IPS-NIHi11 (cell line): Measurements from ENCODE around the gene TIMM50.
A peak's percentile ranks its signal among the peaks of the same experiment; 100 is the strongest.

Experiments
- DNase-seq: peaks from one replicate; pipeline ENCODE4 v3.0.0; 2012; ENCODE audit warnings: mixed read lengths, low spot score

Gene TIMM50

DNA sequence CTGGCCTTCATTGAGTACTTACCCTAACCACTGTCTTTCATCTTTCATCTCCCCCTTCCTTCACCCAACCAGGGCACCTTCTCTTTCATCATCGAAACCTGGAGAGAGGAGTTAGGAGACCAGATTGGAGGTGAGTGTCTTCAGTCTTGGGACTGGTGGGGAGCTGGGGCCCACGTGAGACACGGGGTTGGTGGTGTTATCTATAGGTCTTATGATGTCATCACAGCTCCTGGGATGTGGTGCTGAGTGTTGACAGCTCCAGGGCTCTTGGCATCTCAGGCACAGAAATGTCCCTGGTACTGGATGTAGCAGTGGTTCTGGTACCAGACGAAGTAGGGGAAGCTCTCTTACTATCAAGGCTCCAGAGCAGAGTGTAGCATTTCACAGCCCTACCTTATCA lies 19.9 kb downstream of the TIMM50 start:
- DNase-seq = no peak

DNA sequence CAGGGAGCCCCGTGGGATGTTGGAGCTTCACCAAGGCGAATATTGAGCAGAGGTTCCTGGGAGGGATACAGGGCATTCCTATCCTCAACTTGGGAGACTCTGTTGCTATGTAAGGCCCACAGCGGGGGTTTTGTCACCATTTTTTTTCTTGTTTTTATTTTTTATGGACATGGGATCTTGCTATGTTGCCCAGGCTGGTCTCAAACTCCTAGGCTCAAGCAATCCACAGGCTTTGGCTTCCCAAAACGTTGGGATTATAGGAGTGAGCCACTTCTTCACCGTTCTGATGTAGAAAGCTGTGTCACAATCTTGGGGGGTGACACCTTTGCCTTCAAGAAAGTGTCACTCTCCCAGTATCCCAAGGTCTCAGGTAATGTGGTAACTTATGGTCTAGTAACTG lies 20.7 kb downstream of the TIMM50 start:
- DNase-seq = no peak

DNA sequence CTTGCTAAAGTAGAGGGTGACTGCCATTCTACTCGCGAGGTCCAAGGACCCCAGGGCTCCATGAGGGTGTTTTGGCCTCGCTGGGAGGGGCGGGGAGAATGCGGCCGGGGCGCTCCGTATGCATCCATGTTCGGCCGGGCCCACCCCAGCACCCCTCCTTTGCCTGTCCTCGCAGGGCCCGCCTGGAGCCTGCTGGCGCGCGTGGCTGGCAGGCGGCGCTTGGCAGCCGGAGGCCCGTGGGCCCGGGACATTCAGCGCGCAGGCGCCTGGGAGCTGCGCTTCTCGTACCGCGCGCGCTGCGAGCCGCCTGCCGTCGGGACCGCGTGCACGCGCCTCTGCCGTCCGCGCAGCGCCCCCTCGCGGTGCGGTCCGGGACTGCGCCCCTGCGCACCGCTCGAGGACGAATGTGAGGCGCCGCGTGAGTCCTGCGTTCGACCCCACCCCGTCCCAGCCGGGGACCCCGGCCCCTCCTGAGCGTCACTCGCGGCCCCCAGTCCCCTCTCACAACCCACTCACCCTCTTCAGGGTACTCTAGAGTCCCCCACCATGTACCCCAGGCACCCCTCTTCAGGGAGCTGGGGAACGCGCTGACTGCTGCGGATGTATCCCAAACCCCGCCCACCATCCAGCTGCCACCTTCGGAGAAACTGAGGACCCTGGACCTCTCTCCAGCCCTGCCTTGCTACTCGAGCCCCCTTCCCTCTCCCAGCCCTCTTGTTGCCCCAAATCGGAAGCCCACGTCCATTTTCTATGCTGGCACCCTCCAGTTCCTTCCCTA lies 22.2 kb downstream of the TIMM50 start:
- peak; percentile 95 for DNase-seq

DNA sequence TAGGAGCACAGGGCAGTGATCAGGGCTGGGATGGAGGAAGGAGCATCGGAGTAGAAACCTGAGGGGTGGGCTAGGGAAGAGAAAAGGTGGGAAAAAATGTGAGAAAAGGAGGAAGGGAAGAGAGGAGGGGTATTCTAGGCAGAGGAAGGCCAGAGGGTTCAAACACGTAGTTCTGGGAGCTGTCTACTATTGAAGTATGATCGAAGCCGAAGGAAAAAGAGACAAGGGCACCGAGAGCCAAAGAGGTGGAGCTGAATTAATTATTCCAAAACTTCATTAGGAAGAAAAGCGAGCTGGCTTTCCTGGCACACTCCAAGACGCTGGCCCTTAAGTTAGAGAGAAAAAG lies 25.9 kb downstream of the TIMM50 start:
- no peak for DNase-seq

DNA sequence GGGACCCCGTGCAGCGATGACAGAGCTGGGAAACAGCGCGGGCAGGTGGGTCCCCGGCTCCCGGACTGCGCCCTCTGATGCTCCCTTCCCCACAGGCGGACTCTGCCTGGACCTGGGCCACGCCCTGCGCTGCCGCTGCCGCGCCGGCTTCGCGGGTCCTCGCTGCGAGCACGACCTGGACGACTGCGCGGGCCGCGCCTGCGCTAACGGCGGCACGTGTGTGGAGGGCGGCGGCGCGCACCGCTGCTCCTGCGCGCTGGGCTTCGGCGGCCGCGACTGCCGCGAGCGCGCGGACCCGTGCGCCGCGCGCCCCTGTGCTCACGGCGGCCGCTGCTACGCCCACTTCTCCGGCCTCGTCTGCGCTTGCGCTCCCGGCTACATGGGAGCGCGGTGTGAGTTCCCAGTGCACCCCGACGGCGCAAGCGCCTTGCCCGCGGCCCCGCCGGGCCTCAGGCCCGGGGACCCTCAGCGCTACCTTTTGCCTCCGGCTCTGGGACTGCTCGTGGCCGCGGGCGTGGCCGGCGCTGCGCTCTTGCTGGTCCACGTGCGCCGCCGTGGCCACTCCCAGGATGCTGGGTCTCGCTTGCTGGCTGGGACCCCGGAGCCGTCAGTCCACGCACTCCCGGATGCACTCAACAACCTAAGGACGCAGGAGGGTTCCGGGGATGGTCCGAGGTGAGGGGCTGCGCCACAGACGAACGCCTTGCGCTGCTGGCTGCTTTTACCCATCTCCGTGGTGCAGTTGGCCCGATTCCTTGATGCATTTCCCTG lies 26.5 kb downstream of the TIMM50 start:
- DNase-seq = peak; percentile 94

GRCh38 chr19:39507715-39508364 lies 27.2 kb downstream of the TIMM50 start:
- DNase-seq = no peak

GRCh38 chr19:39508629-39509028 lies 28.0 kb downstream of the TIMM50 start:
- DNase-seq = no peak

- no peak for DNase-seq
Measured at GRCh38 chr19:39509233-39509632, 28.6 kb downstream of the TIMM50 start.

- no peak for DNase-seq
Measured at GRCh38 chr19:39512988-39513387, 32.4 kb downstream of the TIMM50 start.

GRCh38 chr19:39514840-39515550 lies 34.4 kb downstream of the TIMM50 start, which contains the start of gene SELENOV:
Gene SELENOV (plus strand): TSS chr19:39515139. CDS start chr19:39515213, 74 bp downstream.
- peak; percentile 80 for DNase-seq

- peak; percentile 68 for DNase-seq
Measured at GRCh38 chr19:39515551-39516191, 35.0 kb downstream of the TIMM50 start.

GRCh38 chr19:39516270-39516669 lies 35.6 kb downstream of the TIMM50 start:
- DNase-seq = no peak

GRCh38 chr19:39517432-39517831 lies 36.8 kb downstream of the TIMM50 start:
- DNase-seq = no peak

GRCh38 chr19:39518458-39518857 lies 37.8 kb downstream of the TIMM50 start:
- DNase-seq = no peak

GRCh38 chr19:39518975-39519374 lies 38.3 kb downstream of the TIMM50 start:
- DNase-seq = no peak

GRCh38 chr19:39520541-39521484 lies 40.2 kb downstream of the TIMM50 start:
- no peak for DNase-seq

DNA sequence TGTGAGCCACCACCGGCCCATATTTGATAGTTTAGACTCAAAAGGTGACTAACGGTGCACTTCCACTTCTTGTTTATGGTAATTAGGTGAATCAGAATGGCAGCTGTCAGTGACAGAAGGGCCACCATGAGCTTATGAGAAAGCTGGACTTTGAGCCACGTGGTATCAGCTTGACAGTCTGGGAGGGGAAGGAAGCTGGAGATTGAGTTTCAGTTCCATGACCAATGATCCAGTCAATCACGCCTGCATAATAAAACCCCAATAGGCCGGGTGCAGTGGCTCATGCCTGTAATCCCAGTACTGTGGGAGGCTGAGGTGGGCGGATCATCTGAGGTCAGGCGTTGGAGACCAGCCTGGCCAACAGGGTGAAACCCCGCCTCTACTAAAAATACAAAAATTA lies 43.9 kb downstream of the TIMM50 start:
- no peak for DNase-seq

GRCh38 chr19:39525205-39525604 lies 44.6 kb downstream of the TIMM50 start:
- no peak for DNase-seq

DNA sequence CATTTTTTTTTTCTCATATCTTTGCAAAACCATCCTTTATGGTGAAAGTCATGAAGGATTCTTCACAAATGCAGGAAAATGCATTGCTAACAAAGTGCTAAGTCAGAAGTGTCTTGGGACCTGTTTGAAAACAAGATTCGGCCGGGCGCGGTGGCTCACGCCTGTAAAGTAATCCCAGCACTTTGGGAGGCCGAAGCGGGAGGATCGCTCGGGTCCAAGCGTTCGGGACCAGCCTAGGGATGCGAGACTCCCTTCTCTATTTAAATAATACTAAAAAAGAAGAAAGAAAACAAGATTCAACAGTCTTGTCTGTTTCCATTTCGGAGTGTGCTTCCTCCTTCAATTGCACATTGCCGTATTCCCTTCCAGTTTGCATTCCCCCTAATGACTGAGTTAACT lies 51.2 kb downstream of the TIMM50 start:
- no peak for DNase-seq

DNA sequence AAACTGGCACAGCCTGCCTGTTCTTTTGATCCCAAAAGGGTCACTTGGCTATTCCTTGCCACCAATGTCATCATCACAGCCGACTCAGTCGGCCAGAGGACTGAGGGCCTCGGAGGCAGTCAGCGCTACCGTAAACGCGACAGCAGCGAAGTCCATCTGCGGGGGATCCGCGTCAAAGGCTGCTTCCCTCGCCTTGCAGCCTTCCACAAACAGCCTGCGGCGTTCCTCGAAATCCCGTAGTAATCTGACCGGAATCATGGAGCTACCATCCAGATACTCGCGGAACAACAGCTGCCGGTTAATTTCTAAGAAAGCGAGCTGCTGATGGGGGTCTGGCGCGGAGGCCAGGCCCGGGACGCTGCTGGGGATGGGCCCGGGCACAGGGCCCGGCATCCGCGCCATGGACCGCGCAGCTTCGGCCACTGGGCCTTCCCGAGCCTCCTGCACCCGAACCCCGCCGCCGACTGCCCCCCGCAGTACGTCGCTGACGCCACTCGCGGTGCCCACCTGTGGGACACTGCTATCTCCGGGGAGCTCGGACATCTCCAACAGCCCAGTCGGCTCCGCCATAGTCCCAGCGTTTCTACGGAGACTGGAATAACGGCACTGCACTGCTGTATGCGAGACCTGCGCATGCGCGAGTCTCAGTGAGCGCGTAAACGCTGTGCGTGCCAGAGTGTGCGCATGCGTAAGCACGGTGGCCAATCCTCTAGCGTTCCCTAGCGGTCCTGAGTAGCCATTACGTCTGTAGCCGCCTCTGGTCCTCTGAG lies 51.8 kb downstream of the TIMM50 start, which contains the start of gene EID2B:
Gene EID2B, minus strand, starts transcription at position 620 of the 770 bp plus-strand sequence. Its CDS starts 50 bp downstream, at position 570.
- DNase-seq = peak; percentile 95
